Spinal cord (tissue), 10 donors: ENCODE data around the gene CAMK2D. TPM values are rescaled to one million over a fixed set of nuclear protein-coding genes. Genes with fewer than 3 reads are reported as not detected.

ENCODE experiments used
- DNase-seq, 6 donors: peaks; one replicate each; pipeline versions ENCODE4 v3.0.0 to v3.0.0-alpha.2; 2013 to 2015; ENCODE audit warnings: low spot score in 6 of 6, low read depth in 4 of 6
- H3K27ac ChIP-seq: one replicate; pipeline ENCODE4 v1.5.1; 2013; ENCODE audit warnings: low read depth, low read length, control low read depth
- H3K27me3 ChIP-seq: one replicate; pipeline ENCODE4 v1.6.1; 2013; ENCODE audit warnings: low read length; ENCODE audit not compliant: control insufficient read depth, insufficient read depth
- H3K36me3 ChIP-seq: one replicate; pipeline ENCODE4 v1.6.1; 2013; ENCODE audit warnings: low read length; ENCODE audit not compliant: control insufficient read depth, insufficient read depth
- H3K4me1 ChIP-seq: one replicate; pipeline ENCODE4 v1.6.1; 2013; ENCODE audit warnings: low read length; ENCODE audit not compliant: control insufficient read depth, insufficient read depth
- H3K4me3 ChIP-seq: one replicate; pipeline ENCODE4 v1.5.1; 2013; ENCODE audit warnings: low read depth, low read length, control low read depth
- H3K9me3 ChIP-seq: one replicate; pipeline ENCODE4 v1.6.1; 2013; ENCODE audit warnings: low read length; ENCODE audit not compliant: control insufficient read depth, insufficient read depth
- WGBS: methylation state at CpG from one replicate; pipeline ENCODE4 v1.1.5; 2013; ENCODE audit warnings: missing lambda C conversion rate; ENCODE audit not compliant: insufficient coverage; 5-methylcytosine and 5-hydroxymethylcytosine counted together
- polyA plus RNA-seq, 2 donors: library from polyadenylated mRNA; unstranded; fragments of 120-200 nt; gene quantifications; one replicate each; pipeline ENCODE4 v1.2.1, GENCODE V29; 2013; ENCODE audit not compliant: insufficient read length in 2 of 2
- total RNA-seq, 2 donors: library from RNA; depleted of rRNA in 1 of 2; stranded (reverse); fragments of 120-200 nt in 1 of 2; fragments of >200 nt in 1 of 2; gene quantifications; one replicate each; pipeline versions ENCODE4 v1.2.3 to v1.2.4, GENCODE V29; 2013 to 2014
- donor health status: healthy.

Gene CAMK2D
- total and polyA plus RNA-seq, 4 donors, result 64.4 to 154 (median 95.0) TPM

- Histone ChIP-seq H3K27ac (no peak overlapping the region), H3K27me3 (no peaks in the 10 kb centered on the region), H3K36me3 (no peaks in the 10 kb centered on the region), H3K4me3 (no peak overlapping the region), H3K9me3 (no peaks in the 10 kb centered on the region), H3K4me1 (no peaks in the 10 kb centered on the region)
- DNase-seq, result no peak
- WGBS, result no CpG with 5 or more reads among the region's 2 CpGs
Observed at GRCh38 chr4:113742643-113743042, 18.9 kb downstream of the CAMK2D start.

- H3K27me3 ChIP-seq, result no peaks in the 10 kb centered on the region
- no peaks in the 10 kb centered on the region for H3K36me3 ChIP-seq
- H3K4me3 ChIP-seq, result no peak overlapping the region
- H3K4me1 ChIP-seq, result no peaks in the 10 kb centered on the region
- no peak overlapping the region for H3K27ac ChIP-seq
- no peaks in the 10 kb centered on the region for H3K9me3 ChIP-seq
- DNase-seq, result no peak
Observed at GRCh38 chr4:113741956-113742355, 19.6 kb downstream of the CAMK2D start.

- no peaks in the 10 kb centered on the region for H3K4me1 ChIP-seq
- no peak for DNase-seq
- WGBS, result no CpG with 5 or more reads among the region's 2 CpGs
- H3K27me3 ChIP-seq, result no peaks in the 10 kb centered on the region
- no peaks in the 10 kb centered on the region for H3K9me3 ChIP-seq
- no peaks in the 10 kb centered on the region for H3K36me3 ChIP-seq
- no peak overlapping the region for H3K27ac ChIP-seq
- H3K4me3 ChIP-seq, result no peak overlapping the region
Observed at GRCh38 chr4:113740857-113741379, 20.6 kb downstream of the CAMK2D start.

- no peaks in the 10 kb centered on the region for H3K4me1 ChIP-seq
- no peaks in the 10 kb centered on the region for H3K9me3 ChIP-seq
- H3K36me3 ChIP-seq, result peaks cover 3% of the 10 kb centered on the region
- no peak overlapping the region for H3K4me3 ChIP-seq
- no peaks in the 10 kb centered on the region for H3K27me3 ChIP-seq
- no peak for DNase-seq
- no peak overlapping the region for H3K27ac ChIP-seq
Observed at GRCh38 chr4:113739197-113739596, 22.3 kb downstream of the CAMK2D start.

GRCh38 chr4:113738251-113738650, 23.3 kb downstream of the CAMK2D start:
- Histone ChIP-seq H3K36me3 (peaks cover 3% of the 10 kb centered on the region), H3K27ac (no peak overlapping the region), H3K4me1 (no peaks in the 10 kb centered on the region), H3K4me3 (no peak overlapping the region), H3K9me3 (no peaks in the 10 kb centered on the region), H3K27me3 (no peaks in the 10 kb centered on the region)
- DNase-seq, result no peak

GRCh38 chr4:113733685-113734084, 27.9 kb downstream of the CAMK2D start:
- H3K4me3 ChIP-seq, result no peak overlapping the region
- H3K36me3 ChIP-seq, result peaks cover 3% of the 10 kb centered on the region
- no peaks in the 10 kb centered on the region for H3K4me1 ChIP-seq
- H3K9me3 ChIP-seq, result no peaks in the 10 kb centered on the region
- no peak for DNase-seq
- no peak overlapping the region for H3K27ac ChIP-seq
- no peaks in the 10 kb centered on the region for H3K27me3 ChIP-seq

GRCh38 chr4:113732967-113733527, 28.5 kb downstream of the CAMK2D start:
- Histone ChIP-seq H3K4me3 (no peak overlapping the region), H3K27ac (no peak overlapping the region), H3K9me3 (no peaks in the 10 kb centered on the region), H3K36me3 (peaks cover 3% of the 10 kb centered on the region), H3K27me3 (no peaks in the 10 kb centered on the region), H3K4me1 (no peaks in the 10 kb centered on the region)
- WGBS, result no CpG with 5 or more reads among the region's 1 CpG
- no peak for DNase-seq

- H3K27ac ChIP-seq, result no peak overlapping the region
- peaks cover 3% of the 10 kb centered on the region for H3K36me3 ChIP-seq
- H3K4me3 ChIP-seq, result no peak overlapping the region
- WGBS, result 100% methylated on average over 1 of the region's 2 CpGs
- no peaks in the 10 kb centered on the region for H3K27me3 ChIP-seq
- no peaks in the 10 kb centered on the region for H3K9me3 ChIP-seq
- DNase-seq, result no peak
- no peaks in the 10 kb centered on the region for H3K4me1 ChIP-seq
Observed at GRCh38 chr4:113730467-113731216, 30.9 kb downstream of the CAMK2D start.

GRCh38 chr4:113727802-113728201, 33.7 kb downstream of the CAMK2D start:
- no peaks in the 10 kb centered on the region for H3K27me3 ChIP-seq
- WGBS, result 38% methylated on average over 1 of the region's 1 CpG
- H3K36me3 ChIP-seq, result no peaks in the 10 kb centered on the region
- H3K27ac ChIP-seq, result no peak overlapping the region
- H3K4me1 ChIP-seq, result no peaks in the 10 kb centered on the region
- no peaks in the 10 kb centered on the region for H3K9me3 ChIP-seq
- no peak for DNase-seq
- no peak overlapping the region for H3K4me3 ChIP-seq

GRCh38 chr4:113725963-113726362, 35.6 kb downstream of the CAMK2D start:
- H3K4me1 ChIP-seq, result no peaks in the 10 kb centered on the region
- no peaks in the 10 kb centered on the region for H3K27me3 ChIP-seq
- WGBS, result no CpG with 5 or more reads among the region's 1 CpG
- no peaks in the 10 kb centered on the region for H3K36me3 ChIP-seq
- H3K27ac ChIP-seq, result no peak overlapping the region
- DNase-seq, result no peak
- H3K4me3 ChIP-seq, result no peak overlapping the region
- no peaks in the 10 kb centered on the region for H3K9me3 ChIP-seq
